Sigmoid colon (tissue), 7 donors: Measurements from ENCODE around the gene PSEN1. TPM values are rescaled to one million over a fixed set of nuclear protein-coding genes. Genes with fewer than 3 reads are reported as not detected.

ENCODE experiments used
- DNase-seq: peaks from one replicate; pipeline ENCODE4 v3.0.0-alpha.2; 2019
- H3K27ac ChIP-seq, 4 donors: fragments of 200-600 bp; sonication (generic); one replicate each; pipeline ENCODE4 v1.5.1; 2016 to 2019; ENCODE audit warnings: mild to moderate bottlenecking in 1 of 4
- H3K27me3 ChIP-seq, 3 donors: fragments of 200-600 bp; sonication (generic); one replicate each; pipeline ENCODE4 v1.5.1; 2019; ENCODE audit warnings: mild to moderate bottlenecking in 1 of 3
- H3K36me3 ChIP-seq, 4 donors: fragments of 200-600 bp; sonication (generic); one replicate each; pipeline ENCODE4 v1.5.1; 2016 to 2019
- H3K4me1 ChIP-seq, 4 donors: fragments of 200-600 bp; sonication (generic); one replicate each; pipeline ENCODE4 v1.5.1; 2017 to 2019
- H3K4me3 ChIP-seq, 4 donors: fragments of 200-600 bp; sonication (generic); one replicate each; pipeline ENCODE4 v1.5.1; 2017 to 2019; ENCODE audit warnings: mild to moderate bottlenecking in 2 of 4, moderate library complexity in 1 of 4
- H3K9me3 ChIP-seq, 4 donors: fragments of 200-600 bp in 3 of 4; sonication (generic) in 3 of 4; one replicate each; pipeline versions ENCODE4 v1.5.1 to v1.6.1; 2013 to 2019
- CTCF ChIP-seq, 4 experiments: fragments of 450-650 bp in 3 of 4; fragments of 200-600 bp in 1 of 4; IDR thresholded peaks; one replicate each; pipeline ENCODE4 v1.5.1; 2016 to 2019; ENCODE audit warnings: antibody characterized with exemption in 4 of 4, mild to moderate bottlenecking in 3 of 4, moderate library complexity in 2 of 4
- EP300 ChIP-seq, 4 donors: sonication (generic); formaldehyde crosslinking; IDR thresholded peaks; one replicate each; pipeline ENCODE4 v1.6.1; 2017; ENCODE audit warnings: antibody characterized with exemption in 4 of 4
- POLR2A ChIP-seq, 2 donors: fragments of 450-650 bp; IDR thresholded peaks; one replicate each; pipeline ENCODE4 v1.6.1; 2016; ENCODE audit warnings: antibody characterized with exemption in 2 of 2, mild to moderate bottlenecking in 2 of 2, moderate library complexity in 2 of 2
- POLR2AphosphoS5 ChIP-seq, 4 donors: sonication (generic); formaldehyde crosslinking; IDR thresholded peaks; one replicate each; pipeline ENCODE4 v1.6.1; 2017; ENCODE audit warnings: antibody characterized with exemption in 4 of 4
- WGBS, 2 donors: extraction: QIAGEN DNeasy Blood & Tissue Kit; methylation state at CpG; one replicate each; pipeline ENCODE4 v1.1.7; 2013; 5-methylcytosine and 5-hydroxymethylcytosine counted together
- intact Hi-C: fragments of 100-400 bp; cut with DNase I; formaldehyde crosslinking; loops from one replicate; pipeline ENCODE4 v1.15.1; 2023
- polyA plus RNA-seq, 3 donors: library from polyadenylated mRNA; stranded (reverse); fragments of 200-250 nt; gene quantifications; one replicate each; pipeline ENCODE4 v1.2.3, GENCODE V29; 2013
- total RNA-seq, 4 donors: library from RNA; depleted of rRNA; stranded (reverse); fragments of >200 nt; gene quantifications; one replicate each; pipeline ENCODE4 v1.1.0, GENCODE V29; 2016
- donor health status: healthy with polysubstance abuse.
- donor health status: Bipolar disorder and iron deficiency.
- donor health status: healthy.

PSEN1 gene
- total and polyA plus RNA-seq, 7 donors: 11.4 to 53.5 (median 46.0) TPM

- TF ChIP-seq EP300 (IDR thresholded peaks at IDR 0.05): no peak
- no peak for TF ChIP-seq CTCF (IDR thresholded peaks at IDR 0.05)
- no peak for TF ChIP-seq POLR2AphosphoS5 (IDR thresholded peaks at IDR 0.05)
- TF ChIP-seq POLR2A (IDR thresholded peaks at IDR 0.05): no peak
- Histone ChIP-seq H3K4me1 (peaks cover 0 to 14% (median 6%) of the 10 kb centered on the region in 4 donors), H3K36me3 (peaks cover 0 to 46% (median 2%) of the 10 kb centered on the region in 4 donors), H3K4me3 (no peak overlapping the region), H3K27me3 (no peaks in the 10 kb centered on the region), H3K9me3 (no peaks in the 10 kb centered on the region), H3K27ac (no peak overlapping the region)
- 89 to 96% methylated on average over 3 of the region's 3 CpGs for WGBS, 2 donors
- no peak for DNase-seq
- intact Hi-C loops: no loop called here
These were observed 129.4 kb downstream of the PSEN1 start for GRCh38 chr14:73265721-73266046.

GRCh38 chr14:73266317-73266716 lies 130.0 kb downstream of the PSEN1 start:
- Histone ChIP-seq H3K27me3 (no peaks in the 10 kb centered on the region), H3K36me3 (peaks cover 0 to 40% (median 2%) of the 10 kb centered on the region in 4 donors), H3K27ac (no peak overlapping the region), H3K4me1 (peaks cover 0 to 14% (median 6%) of the 10 kb centered on the region in 4 donors), H3K4me3 (no peak overlapping the region), H3K9me3 (no peaks in the 10 kb centered on the region)
- TF ChIP-seq CTCF (IDR thresholded peaks at IDR 0.05): no peak
- TF ChIP-seq EP300 (IDR thresholded peaks at IDR 0.05): no peak
- WGBS, 2 donors: 75 to 88% methylated on average over 7 of the region's 7 CpGs
- DNase-seq: no peak
- intact Hi-C loops: no loop called here

GRCh38 chr14:73267474-73267873 lies 131.2 kb downstream of the PSEN1 start:
- 97% methylated on average over 6 of the region's 6 CpGs for WGBS, 2 donors
- Histone ChIP-seq H3K4me3 (no peak overlapping the region), H3K36me3 (peaks cover 0 to 40% (median 2%) of the 10 kb centered on the region in 4 donors), H3K27me3 (no peaks in the 10 kb centered on the region), H3K9me3 (no peaks in the 10 kb centered on the region), H3K27ac (no peak overlapping the region), H3K4me1 (peaks cover 0 to 15% (median 6%) of the 10 kb centered on the region in 4 donors)
- DNase-seq: no peak
- TF ChIP-seq CTCF (IDR thresholded peaks at IDR 0.05): no peak
- intact Hi-C loops: no loop called here

GRCh38 chr14:73269729-73270531 lies 133.6 kb downstream of the PSEN1 start:
- DNase-seq: peak; percentile 68
- peaks cover 0 to 16% (median 6%) of the 10 kb centered on the region in 4 donors for H3K4me1 ChIP-seq
- peak overlapping the region; percentile 12 to 51 (median 41) for H3K4me3 ChIP-seq
- TF ChIP-seq CTCF (IDR thresholded peaks at IDR 0.05) (no peak), POLR2AphosphoS5 (IDR thresholded peaks at IDR 0.05) (no peak), POLR2A (IDR thresholded peaks at IDR 0.05) (no peak), EP300 (IDR thresholded peaks at IDR 0.05) (no peak)
- peaks cover 0 to 44% (median 11%) of the 10 kb centered on the region in 4 donors for H3K36me3 ChIP-seq
- H3K27ac ChIP-seq: peak overlapping the region; percentile 33 to 54 (median 44)
- no peaks in the 10 kb centered on the region for H3K9me3 ChIP-seq
- WGBS, 2 donors: 32 to 70% methylated on average over 48 of the region's 48 CpGs
- H3K27me3 ChIP-seq: no peaks in the 10 kb centered on the region
- intact Hi-C loops: no loop called here

GRCh38 chr14:73272393-73272792 lies 136.1 kb downstream of the PSEN1 start:
- Histone ChIP-seq H3K4me1 (peaks cover 0 to 16% (median 6%) of the 10 kb centered on the region in 4 donors), H3K4me3 (no peak overlapping the region), H3K27me3 (no peaks in the 10 kb centered on the region), H3K9me3 (no peaks in the 10 kb centered on the region), H3K36me3 (peaks cover 14 to 60% (median 25%) of the 10 kb centered on the region in 4 donors), H3K27ac (no peak overlapping the region)
- DNase-seq: no peak
- 86 to 88% methylated on average over 6 of the region's 6 CpGs for WGBS, 2 donors
- TF ChIP-seq POLR2AphosphoS5 (IDR thresholded peaks at IDR 0.05): no peak
- TF ChIP-seq EP300 (IDR thresholded peaks at IDR 0.05): no peak
- no peak for TF ChIP-seq CTCF (IDR thresholded peaks at IDR 0.05)
- intact Hi-C loops: no loop called here
